Loucy (cell line): ENCODE results near the gene TMEM178A.

Experiments
- EZH2phosphoT487 ChIP-seq: fragments of 200-600 bp; IDR thresholded peaks from 2 replicates; pipeline ENCODE4 v1.6.1; 2018; ENCODE audit warnings: antibody characterized with exemption, mild to moderate bottlenecking, moderate library complexity, borderline replicate concordance
- TF ChIP-seq, protein P1 (sequence below): fragments of 200-600 bp; sonication (generic); conservative IDR thresholded peaks from 2 replicates; pipeline ENCODE4 v1.5.1; 2014; ENCODE audit warnings: mild to moderate bottlenecking, antibody characterized with exemption, low read length

DNA sequence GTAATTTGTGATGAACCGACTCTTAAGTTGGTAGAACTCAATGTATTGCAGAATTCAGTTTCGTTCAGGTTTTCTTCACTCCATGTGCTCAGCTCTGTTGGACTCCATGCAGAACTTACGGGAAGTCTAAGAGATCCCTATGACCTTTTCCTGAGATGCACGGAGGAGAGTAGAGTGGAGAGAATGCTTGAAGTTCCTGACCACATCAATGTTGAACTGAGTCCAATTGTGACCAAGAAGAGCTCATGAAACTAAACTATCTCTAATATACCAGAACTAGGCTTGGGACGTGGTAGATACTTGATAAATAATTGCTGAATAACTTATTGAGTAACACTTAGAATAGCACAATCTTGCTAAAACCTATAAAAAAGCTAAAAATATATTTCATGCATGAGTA, 47.2 kb downstream of the TMEM178A start:
- TF ChIP-seq, protein P1, sequence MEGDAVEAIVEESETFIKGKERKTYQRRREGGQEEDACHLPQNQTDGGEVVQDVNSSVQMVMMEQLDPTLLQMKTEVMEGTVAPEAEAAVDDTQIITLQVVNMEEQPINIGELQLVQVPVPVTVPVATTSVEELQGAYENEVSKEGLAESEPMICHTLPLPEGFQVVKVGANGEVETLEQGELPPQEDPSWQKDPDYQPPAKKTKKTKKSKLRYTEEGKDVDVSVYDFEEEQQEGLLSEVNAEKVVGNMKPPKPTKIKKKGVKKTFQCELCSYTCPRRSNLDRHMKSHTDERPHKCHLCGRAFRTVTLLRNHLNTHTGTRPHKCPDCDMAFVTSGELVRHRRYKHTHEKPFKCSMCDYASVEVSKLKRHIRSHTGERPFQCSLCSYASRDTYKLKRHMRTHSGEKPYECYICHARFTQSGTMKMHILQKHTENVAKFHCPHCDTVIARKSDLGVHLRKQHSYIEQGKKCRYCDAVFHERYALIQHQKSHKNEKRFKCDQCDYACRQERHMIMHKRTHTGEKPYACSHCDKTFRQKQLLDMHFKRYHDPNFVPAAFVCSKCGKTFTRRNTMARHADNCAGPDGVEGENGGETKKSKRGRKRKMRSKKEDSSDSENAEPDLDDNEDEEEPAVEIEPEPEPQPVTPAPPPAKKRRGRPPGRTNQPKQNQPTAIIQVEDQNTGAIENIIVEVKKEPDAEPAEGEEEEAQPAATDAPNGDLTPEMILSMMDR = no peak
- TF ChIP-seq EZH2phosphoT487 = no peak
